ENCODE results near the gene ANGEL1. TPM values are rescaled to one million over a fixed set of nuclear protein-coding genes. Genes with fewer than 3 reads are reported as not detected.

Gene ANGEL1
- total and polyA plus RNA-seq, 2 of the 13 experiments (the other 11 are each of a cell fraction or from before 2014, with no cell fraction given) = 14.3 to 20.1 TPM

GRCh38 chr14:76810953-76811400 lies 1.7 kb downstream of the ANGEL1 start (continued):
- peak; percentile 25; the same call in 1 of the 2 replicates for TF ChIP-seq ARID4A (CRISPR knock-in tag; IDR thresholded peaks at IDR 0.05; ENCODE audit: borderline replicate concordance)
- TF ChIP-seq ZSCAN22 (CRISPR knock-in tag; IDR thresholded peaks at IDR 0.05) = peak; percentile 66; the same call in 1 of the 2 replicates
- no peak for TF ChIP-seq ZNF510 (CRISPR knock-in tag; IDR thresholded peaks at IDR 0.05; ENCODE audit: low read depth)
- no peak for TF ChIP-seq ZBTB40 (IDR thresholded peaks at IDR 0.05)
- peak; percentile 78; the same call in 1 of the 2 replicates for TF ChIP-seq ZBTB40 (CRISPR knock-in tag; IDR thresholded peaks at IDR 0.05)
- TF ChIP-seq SOX13 (IDR thresholded peaks at IDR 0.05) = no peak
- 0 out of 4 replicates have a peak, but pooled peaks of 1 of the 2 experiments have one; percentile 28 for TF ChIP-seq SOX13 (CRISPR knock-in tag; conservative IDR thresholded peaks at IDR 0.05 in 1 of 2, IDR thresholded peaks at IDR 0.05 in 1 of 2)
- TF ChIP-seq GMEB1 (CRISPR knock-in tag; IDR thresholded peaks at IDR 0.05; ENCODE audit: borderline replicate concordance) = no peak
- peak; percentile 39; the same call in 1 of the 2 replicates for TF ChIP-seq SAP130 (CRISPR knock-in tag; IDR thresholded peaks at IDR 0.05; ENCODE audit: low read depth)
- peak; percentile 52; the same call in 1 of the 2 replicates for TF ChIP-seq CEBPB (IDR thresholded peaks at IDR 0.05; ENCODE audit: borderline replicate concordance, low read depth, low read length)

Measured in HepG2 (cell line).